ENCODE measurements around the gene CCDC102A.

DNA sequence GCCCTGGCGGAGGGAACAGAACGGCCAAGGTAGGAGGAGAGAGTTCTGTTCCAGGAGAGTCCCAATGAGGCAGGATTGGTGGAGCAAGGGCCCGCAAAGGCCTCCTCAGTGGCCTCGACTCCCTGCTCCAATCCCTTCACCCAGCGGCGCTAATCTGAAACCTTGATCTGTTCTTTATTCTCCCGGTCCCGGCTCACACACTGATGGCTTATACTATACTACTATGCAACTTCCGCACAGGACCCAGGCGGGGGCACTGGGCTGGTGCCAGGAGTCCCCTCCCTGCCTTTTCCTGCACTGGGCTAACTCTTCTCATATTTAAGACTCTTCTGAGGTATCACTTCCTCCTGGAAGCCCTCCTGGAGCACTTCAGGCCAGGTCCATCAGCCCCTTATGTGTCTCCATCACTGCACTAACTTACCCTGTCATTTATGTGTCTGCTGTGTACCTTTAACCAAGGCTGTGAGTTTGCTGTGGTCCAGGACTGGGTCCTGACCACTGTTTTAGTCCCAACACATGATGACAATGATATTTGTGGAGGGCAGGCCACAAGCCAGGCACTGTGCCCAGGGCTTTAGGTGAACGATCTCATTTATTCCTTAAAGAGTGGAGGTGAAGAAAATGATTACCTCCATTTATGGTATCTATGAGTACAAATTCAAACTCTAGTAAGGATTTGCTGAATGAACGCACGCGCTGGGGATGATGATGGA, 6.8 kb downstream of the CCDC102A start:
- TF ChIP-seq, protein P1, sequence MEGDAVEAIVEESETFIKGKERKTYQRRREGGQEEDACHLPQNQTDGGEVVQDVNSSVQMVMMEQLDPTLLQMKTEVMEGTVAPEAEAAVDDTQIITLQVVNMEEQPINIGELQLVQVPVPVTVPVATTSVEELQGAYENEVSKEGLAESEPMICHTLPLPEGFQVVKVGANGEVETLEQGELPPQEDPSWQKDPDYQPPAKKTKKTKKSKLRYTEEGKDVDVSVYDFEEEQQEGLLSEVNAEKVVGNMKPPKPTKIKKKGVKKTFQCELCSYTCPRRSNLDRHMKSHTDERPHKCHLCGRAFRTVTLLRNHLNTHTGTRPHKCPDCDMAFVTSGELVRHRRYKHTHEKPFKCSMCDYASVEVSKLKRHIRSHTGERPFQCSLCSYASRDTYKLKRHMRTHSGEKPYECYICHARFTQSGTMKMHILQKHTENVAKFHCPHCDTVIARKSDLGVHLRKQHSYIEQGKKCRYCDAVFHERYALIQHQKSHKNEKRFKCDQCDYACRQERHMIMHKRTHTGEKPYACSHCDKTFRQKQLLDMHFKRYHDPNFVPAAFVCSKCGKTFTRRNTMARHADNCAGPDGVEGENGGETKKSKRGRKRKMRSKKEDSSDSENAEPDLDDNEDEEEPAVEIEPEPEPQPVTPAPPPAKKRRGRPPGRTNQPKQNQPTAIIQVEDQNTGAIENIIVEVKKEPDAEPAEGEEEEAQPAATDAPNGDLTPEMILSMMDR (IDR thresholded peaks at IDR 0.05), result no peak
- TF ChIP-seq POLR2A (IDR thresholded peaks at IDR 0.05), result no peak

Measured in upper lobe of left lung (tissue), 4 donors.